NB4 (cell line): ENCODE measurements around the gene MATN1.

ENCODE experiments used
- DNase-seq: peaks from one replicate; pipeline ENCODE4 v3.0.0; 2010; ENCODE audit warnings: low read depth
- H3K4me3 ChIP-seq: one replicate; pipeline ENCODE4 v1.5.1; 2011; ENCODE audit warnings: mild to moderate bottlenecking, low read depth, low read length, moderate library complexity
- MYC ChIP-seq: IDR thresholded peaks from 2 replicates; pipeline ENCODE4 v1.6.1; 2011; ENCODE audit warnings: low read depth, low read length
- POLR2A ChIP-seq: IDR thresholded peaks from 2 replicates; pipeline ENCODE4 v1.6.1; 2011; ENCODE audit warnings: mild to moderate bottlenecking; ENCODE audit not compliant: insufficient read length; ENCODE audit errors: extremely low read depth
- TF ChIP-seq, protein P1 (sequence below): IDR thresholded peaks from 2 replicates; pipeline ENCODE4 v1.6.1; 2011; ENCODE audit warnings: low read depth, low read length
- TF ChIP-seq, protein P2 (sequence below): IDR thresholded peaks from one replicate; pipeline ENCODE4 v1.5.1; 2012; ENCODE audit warnings: low read depth, low read length

The MATN1 gene

DNA sequence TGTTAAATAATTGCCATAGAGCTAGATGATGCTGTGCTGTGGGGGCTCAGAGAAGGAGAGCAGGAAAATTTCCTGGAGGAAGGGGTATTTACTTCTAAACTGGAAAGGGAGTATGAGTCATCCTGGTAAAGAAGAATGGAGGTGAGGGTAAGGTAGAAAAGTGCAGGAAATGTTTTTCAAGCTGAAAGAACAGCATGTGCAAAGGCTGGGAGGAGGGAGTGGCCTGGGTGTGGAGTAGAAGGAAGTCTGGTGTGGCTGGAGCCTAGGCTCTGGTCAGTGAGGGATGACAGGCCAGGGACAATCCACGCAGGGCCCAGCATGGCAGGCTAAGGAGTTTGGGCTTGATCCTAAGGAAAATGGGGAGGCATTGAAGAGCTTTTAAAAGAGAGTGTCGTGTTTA is 45.9 kb downstream of the MATN1 start:
- no peak overlapping the region for H3K4me3 ChIP-seq
- TF ChIP-seq POLR2A (no peak), MYC (no peak)
- TF ChIP-seq, protein P1, sequence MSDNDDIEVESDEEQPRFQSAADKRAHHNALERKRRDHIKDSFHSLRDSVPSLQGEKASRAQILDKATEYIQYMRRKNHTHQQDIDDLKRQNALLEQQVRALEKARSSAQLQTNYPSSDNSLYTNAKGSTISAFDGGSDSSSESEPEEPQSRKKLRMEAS, result no peak
- TF ChIP-seq, protein P2, sequence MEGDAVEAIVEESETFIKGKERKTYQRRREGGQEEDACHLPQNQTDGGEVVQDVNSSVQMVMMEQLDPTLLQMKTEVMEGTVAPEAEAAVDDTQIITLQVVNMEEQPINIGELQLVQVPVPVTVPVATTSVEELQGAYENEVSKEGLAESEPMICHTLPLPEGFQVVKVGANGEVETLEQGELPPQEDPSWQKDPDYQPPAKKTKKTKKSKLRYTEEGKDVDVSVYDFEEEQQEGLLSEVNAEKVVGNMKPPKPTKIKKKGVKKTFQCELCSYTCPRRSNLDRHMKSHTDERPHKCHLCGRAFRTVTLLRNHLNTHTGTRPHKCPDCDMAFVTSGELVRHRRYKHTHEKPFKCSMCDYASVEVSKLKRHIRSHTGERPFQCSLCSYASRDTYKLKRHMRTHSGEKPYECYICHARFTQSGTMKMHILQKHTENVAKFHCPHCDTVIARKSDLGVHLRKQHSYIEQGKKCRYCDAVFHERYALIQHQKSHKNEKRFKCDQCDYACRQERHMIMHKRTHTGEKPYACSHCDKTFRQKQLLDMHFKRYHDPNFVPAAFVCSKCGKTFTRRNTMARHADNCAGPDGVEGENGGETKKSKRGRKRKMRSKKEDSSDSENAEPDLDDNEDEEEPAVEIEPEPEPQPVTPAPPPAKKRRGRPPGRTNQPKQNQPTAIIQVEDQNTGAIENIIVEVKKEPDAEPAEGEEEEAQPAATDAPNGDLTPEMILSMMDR, result no peak
- DNase-seq, result no peak

DNA sequence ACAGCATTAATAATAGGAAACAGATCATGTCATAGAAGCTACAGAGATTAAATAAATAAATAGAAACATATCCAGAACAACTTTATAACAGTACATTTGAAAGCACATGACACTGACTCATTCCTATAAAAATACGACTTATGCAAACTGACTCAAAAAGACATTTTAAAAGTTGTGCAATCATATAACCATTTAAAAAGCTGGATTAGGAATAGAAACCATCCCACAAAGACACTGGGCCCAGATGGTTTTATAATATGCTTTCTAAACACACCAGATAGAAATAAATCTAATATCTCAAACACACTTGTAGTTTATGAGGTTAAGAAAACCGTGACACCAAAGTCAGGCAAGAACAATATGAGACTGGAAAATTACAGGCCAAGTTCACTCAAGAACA is 47.6 kb downstream of the MATN1 start:
- no peak overlapping the region for H3K4me3 ChIP-seq
- TF ChIP-seq, protein P1, result no peak
- TF ChIP-seq, protein P2, result no peak
- no peak for TF ChIP-seq POLR2A
- no peak for TF ChIP-seq MYC
- no peak for DNase-seq

DNA sequence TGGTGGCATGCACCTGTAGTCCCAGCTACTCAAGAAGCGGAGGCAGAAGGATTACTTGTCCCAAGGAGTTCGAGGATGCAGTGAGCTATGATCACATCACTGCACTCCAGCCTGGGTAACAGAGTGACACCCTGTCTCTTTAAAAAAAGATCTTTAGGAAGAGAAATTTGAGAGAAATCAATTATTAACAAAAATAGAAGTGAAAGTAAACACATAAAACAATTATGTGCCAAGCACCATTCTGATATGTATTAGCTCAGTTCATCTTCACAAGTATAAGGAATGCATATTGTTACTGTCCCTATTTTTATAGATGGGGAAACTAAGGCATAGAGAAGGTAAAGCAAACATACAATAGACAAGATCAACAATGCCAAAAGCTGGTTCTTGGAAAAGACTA is 48.1 kb downstream of the MATN1 start:
- no peak overlapping the region for H3K4me3 ChIP-seq
- no peak for TF ChIP-seq MYC
- no peak for TF ChIP-seq POLR2A
- TF ChIP-seq, protein P1, result no peak
- TF ChIP-seq, protein P2, result no peak
- no peak for DNase-seq

DNA sequence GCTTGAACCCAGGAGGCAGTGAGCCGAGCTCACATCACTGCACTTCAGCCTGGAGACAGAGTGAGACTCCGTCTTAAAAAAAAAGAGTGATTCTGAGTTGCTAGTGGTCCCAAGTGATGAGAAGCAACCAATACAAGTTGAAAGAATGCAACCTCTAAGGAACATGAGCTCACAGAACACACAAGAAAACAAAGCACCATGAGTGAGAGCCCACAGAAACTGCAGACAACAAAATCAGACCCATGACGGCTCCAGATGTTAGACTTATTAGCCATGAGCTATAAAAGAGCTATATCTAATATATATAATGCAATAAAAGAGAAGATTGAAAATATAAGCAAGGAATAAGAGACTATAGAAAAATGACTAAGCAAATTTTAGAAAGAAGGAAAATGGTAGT is 50.0 kb downstream of the MATN1 start:
- H3K4me3 ChIP-seq, result no peak overlapping the region
- no peak for DNase-seq
- TF ChIP-seq, protein P1, result no peak
- TF ChIP-seq POLR2A (no peak), MYC (no peak)
- TF ChIP-seq, protein P2, result no peak

DNA sequence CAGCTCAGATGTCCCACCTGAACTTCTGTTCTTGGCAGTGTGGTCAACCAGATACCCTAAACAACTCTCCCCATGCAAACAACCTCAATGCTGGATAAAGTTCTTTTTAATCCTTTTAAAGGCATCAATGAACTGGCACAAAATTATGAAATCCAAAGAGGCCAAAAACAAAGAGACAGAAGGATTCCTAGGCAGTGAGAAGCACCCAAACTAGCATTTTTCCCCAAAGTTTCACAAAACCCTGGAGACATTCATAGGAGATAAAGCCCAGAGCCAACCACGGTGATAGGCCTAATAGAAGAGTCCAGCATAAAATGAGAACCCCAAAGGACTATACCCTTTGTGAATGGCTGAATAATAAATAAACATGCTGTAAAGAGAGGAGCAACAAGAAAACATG is 50.7 kb downstream of the MATN1 start:
- H3K4me3 ChIP-seq, result no peak overlapping the region
- no peak for TF ChIP-seq POLR2A
- DNase-seq, result no peak

DNA sequence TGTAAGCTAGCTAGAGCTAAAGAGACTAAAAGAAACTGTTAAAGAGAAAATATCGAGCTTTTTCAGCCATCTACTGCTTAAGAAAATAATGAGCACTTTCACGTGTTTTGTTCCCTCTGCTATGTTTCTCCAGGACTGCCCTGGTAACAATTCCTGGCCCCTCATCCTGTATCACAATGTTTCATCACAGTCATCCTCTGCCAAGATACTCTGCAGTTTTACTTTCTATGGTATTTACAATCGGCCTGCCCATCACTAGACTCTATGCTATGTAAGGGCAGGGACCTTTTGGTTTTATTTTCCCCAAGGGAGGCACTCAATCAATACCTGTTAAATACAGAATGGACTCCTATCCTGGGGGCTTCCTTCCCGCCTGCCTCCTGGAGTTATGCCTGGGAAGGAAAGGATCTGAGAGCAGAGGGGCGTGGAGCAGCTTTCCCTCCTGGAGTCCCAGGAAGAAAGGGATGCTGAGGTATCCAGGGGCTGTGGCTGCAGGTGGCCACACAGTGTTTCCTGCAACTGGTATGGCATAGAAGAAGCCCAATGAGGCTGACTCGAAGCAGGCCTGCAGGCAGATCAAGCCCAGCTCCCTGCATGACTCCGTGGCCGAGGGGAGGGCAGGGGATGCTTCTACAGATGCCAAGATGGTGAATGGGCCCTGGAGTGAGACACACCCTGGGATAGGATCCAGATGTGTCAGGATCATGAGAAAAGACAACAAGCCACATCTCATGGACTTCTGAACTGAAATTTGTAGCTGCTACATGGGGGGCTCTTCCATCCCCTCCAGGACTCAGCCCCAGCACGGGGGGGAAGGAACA is 52.9 kb downstream of the MATN1 start:
- no peak for DNase-seq
- TF ChIP-seq, protein P1, result no peak
- TF ChIP-seq MYC, result no peak
- H3K4me3 ChIP-seq, result no peak overlapping the region
